BLaER1 treated with 17β-estradiol and CSF1 and Interleukin-3, amounts not matched to agents 10 nM and 100 nM (cell line): ENCODE results near the gene AOC3.
A peak's percentile ranks its signal among the peaks of the same experiment; 100 is the strongest.

ENCODE experiments used
- H3K27ac ChIP-seq, 11 experiments: shearing (Covaris generic); formaldehyde crosslinking; 2 replicates each; pipeline ENCODE4 v1.8.1; 2022
- H3K27me3 ChIP-seq, 11 experiments: shearing (Covaris generic); formaldehyde crosslinking; 2 replicates each; pipeline ENCODE4 v1.8.1; 2022
- H3K36me3 ChIP-seq, 11 experiments: shearing (Covaris generic); formaldehyde crosslinking; 2 replicates each; pipeline ENCODE4 v1.8.1; 2022
- H3K4me1 ChIP-seq, 10 experiments: shearing (Covaris generic); formaldehyde crosslinking; 2 replicates each; pipeline ENCODE4 v1.8.1; 2022
- H3K4me2 ChIP-seq, 11 experiments: shearing (Covaris generic); formaldehyde crosslinking; 2 replicates each; pipeline ENCODE4 v1.8.1; 2022
- H3K4me3 ChIP-seq, 10 experiments: shearing (Covaris generic); formaldehyde crosslinking; 2 replicates each; pipeline ENCODE4 v1.8.1; 2022
- H3K9ac ChIP-seq, 11 experiments: shearing (Covaris generic); formaldehyde crosslinking; 2 replicates each; pipeline ENCODE4 v1.8.1; 2022
- H3K9me3 ChIP-seq, 11 experiments: shearing (Covaris generic); formaldehyde crosslinking; replicated peaks in 1 of 11; 2 replicates each; pipeline ENCODE4 v1.8.1; 2022
- H4K20me1 ChIP-seq, 11 experiments: shearing (Covaris generic); formaldehyde crosslinking; 2 replicates each; pipeline ENCODE4 v1.8.1; 2022
- Cebpa-rat ChIP-seq, 11 experiments: shearing (Covaris generic); IDR thresholded peaks; 2 replicates each; pipeline ENCODE4 v1.8.1; 2022

AOC3 gene

GRCh38 chr17:42819939-42820535 is 31.0 kb upstream of the AOC3 start:
- Histone ChIP-seq H3K4me3 (no peak overlapping the region), H3K9ac (no peak overlapping the region; a peak in 1 of 22 replicates), H3K4me2 (no peak overlapping the region), H3K36me3 (peaks cover 71 to 82% (median 78%) of the 10 kb centered on the region in 11 experiments), H3K27me3 (no peaks in the 10 kb centered on the region), H3K9me3 (no peaks in the 10 kb centered on the region), H3K27ac (no peak overlapping the region), H3K4me1 (peaks cover 18 to 26% (median 21%) of the 10 kb centered on the region in 10 experiments), H4K20me1 (peaks cover 0 to 32% (median 7%) of the 10 kb centered on the region in 11 experiments; a peak in 13 of 22 replicates)
- TF ChIP-seq Cebpa-rat (IDR thresholded peaks at IDR 0.05): no peak

- Histone ChIP-seq H3K27ac (no peak overlapping the region), H3K4me1 (peaks cover 18 to 28% (median 22%) of the 10 kb centered on the region in 10 experiments), H3K36me3 (peaks cover 60 to 70% (median 67%) of the 10 kb centered on the region in 11 experiments), H3K4me2 (no peak overlapping the region), H4K20me1 (peaks cover 0 to 25% (median 7%) of the 10 kb centered on the region in 11 experiments; a peak in 12 of 22 replicates), H3K9ac (peak overlapping the region in 2 of 11 experiments; percentile 14 to 35; a peak in 2 of 22 replicates), H3K9me3 (no peaks in the 10 kb centered on the region), H3K27me3 (no peaks in the 10 kb centered on the region), H3K4me3 (no peak overlapping the region)
- TF ChIP-seq Cebpa-rat (IDR thresholded peaks at IDR 0.05): no peak
These were observed 29.8 kb upstream of the AOC3 start for GRCh38 chr17:42821176-42821575.

- Histone ChIP-seq H3K4me2 (no peak overlapping the region), H3K36me3 (peaks cover 0 to 7% (median 4%) of the 10 kb centered on the region in 11 experiments; a peak in 15 of 22 replicates), H3K27ac (no peak overlapping the region), H4K20me1 (peaks cover 0 to 4% (median 0%) of the 10 kb centered on the region in 11 experiments; a peak in 2 of 22 replicates), H3K27me3 (no peaks in the 10 kb centered on the region), H3K9ac (no peak overlapping the region), H3K4me1 (peaks cover 23 to 27% (median 26%) of the 10 kb centered on the region in 10 experiments), H3K9me3 (no peaks in the 10 kb centered on the region), H3K4me3 (no peak overlapping the region)
- TF ChIP-seq Cebpa-rat (IDR thresholded peaks at IDR 0.05): no peak
These were observed 23.5 kb upstream of the AOC3 start for GRCh38 chr17:42827472-42827871.

DNA sequence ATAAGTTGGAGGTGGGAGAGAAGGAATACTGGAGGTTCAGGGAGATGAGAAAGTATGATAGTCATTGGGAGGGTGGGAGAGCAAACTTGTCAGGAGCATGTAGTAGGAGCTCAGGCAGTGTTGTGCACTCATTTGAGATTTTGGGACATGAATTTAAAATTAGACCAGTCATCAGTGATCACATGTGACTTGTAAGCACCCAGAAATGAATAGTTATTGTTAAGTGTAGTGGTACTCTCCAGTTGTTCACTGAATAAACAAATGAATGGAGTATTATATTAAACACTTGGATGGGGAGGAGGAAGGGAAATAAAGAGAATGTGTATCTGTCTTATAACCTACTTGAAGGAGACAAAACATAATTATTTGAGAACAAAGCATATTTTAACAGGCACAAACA is 20.0 kb upstream of the AOC3 start:
- H4K20me1 ChIP-seq: peaks cover 0 to 23% (median 12%) of the 10 kb centered on the region in 11 experiments; a peak in 12 of 22 replicates
- no peak overlapping the region for H3K27ac ChIP-seq
- H3K9me3 ChIP-seq: no peaks in the 10 kb centered on the region
- H3K27me3 ChIP-seq: no peaks in the 10 kb centered on the region
- H3K4me2 ChIP-seq: no peak overlapping the region
- peaks cover 13 to 18% (median 15%) of the 10 kb centered on the region in 11 experiments for H3K36me3 ChIP-seq
- TF ChIP-seq Cebpa-rat (IDR thresholded peaks at IDR 0.05): no peak
- H3K9ac ChIP-seq: no peak overlapping the region
- H3K4me1 ChIP-seq: peaks cover 28 to 31% (median 29%) of the 10 kb centered on the region in 10 experiments
- H3K4me3 ChIP-seq: no peak overlapping the region

DNA sequence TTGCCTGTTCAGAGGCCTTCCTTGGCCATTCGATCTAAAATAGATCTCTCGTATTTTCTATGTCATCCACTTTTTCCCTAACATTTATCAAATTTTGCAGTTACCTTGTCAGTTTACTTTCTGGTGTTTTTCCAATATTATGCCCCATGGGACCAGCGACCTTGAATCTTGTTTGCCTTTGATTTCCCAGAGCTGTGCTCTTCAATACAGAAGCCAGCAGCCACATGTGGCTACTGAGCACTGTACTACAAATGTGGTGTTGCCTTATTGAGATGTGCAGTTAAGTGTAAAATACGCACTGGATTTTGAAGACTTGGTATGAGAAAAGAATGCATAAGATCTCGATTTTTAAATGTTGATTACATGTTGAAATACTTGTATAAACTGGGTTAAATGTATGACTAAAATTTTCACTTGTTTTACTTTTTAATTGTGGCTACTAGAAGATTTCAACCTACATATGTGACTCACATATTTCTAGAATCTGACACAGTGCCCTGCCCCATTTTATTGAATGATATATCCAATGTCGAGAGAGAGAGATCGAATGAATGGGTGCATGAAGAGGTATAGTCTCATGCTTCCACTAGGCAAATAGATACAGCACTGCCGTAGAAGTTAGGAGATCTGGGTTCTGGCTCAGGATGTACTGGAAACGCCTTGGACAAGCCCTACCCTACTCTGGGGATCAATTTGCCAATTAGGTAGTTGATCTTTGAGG is 18.6 kb upstream of the AOC3 start:
- peak overlapping the region; percentile 79 to 98 (median 92) for H3K4me2 ChIP-seq
- no peaks in the 10 kb centered on the region for H3K27me3 ChIP-seq
- H3K4me1 ChIP-seq: peaks cover 26 to 36% (median 31%) of the 10 kb centered on the region in 10 experiments
- TF ChIP-seq Cebpa-rat (IDR thresholded peaks at IDR 0.05): no peak
- peaks cover 0 to 37% (median 26%) of the 10 kb centered on the region in 11 experiments; a peak in 15 of 22 replicates for H4K20me1 ChIP-seq
- peak overlapping the region; percentile 78 to 99 (median 89) for H3K4me3 ChIP-seq
- no peaks in the 10 kb centered on the region for H3K9me3 ChIP-seq
- H3K27ac ChIP-seq: peak overlapping the region; percentile 84 to 98 (median 95)
- peak overlapping the region; percentile 90 to 99 (median 95) for H3K9ac ChIP-seq
- peaks cover 27 to 32% (median 29%) of the 10 kb centered on the region in 11 experiments for H3K36me3 ChIP-seq

DNA sequence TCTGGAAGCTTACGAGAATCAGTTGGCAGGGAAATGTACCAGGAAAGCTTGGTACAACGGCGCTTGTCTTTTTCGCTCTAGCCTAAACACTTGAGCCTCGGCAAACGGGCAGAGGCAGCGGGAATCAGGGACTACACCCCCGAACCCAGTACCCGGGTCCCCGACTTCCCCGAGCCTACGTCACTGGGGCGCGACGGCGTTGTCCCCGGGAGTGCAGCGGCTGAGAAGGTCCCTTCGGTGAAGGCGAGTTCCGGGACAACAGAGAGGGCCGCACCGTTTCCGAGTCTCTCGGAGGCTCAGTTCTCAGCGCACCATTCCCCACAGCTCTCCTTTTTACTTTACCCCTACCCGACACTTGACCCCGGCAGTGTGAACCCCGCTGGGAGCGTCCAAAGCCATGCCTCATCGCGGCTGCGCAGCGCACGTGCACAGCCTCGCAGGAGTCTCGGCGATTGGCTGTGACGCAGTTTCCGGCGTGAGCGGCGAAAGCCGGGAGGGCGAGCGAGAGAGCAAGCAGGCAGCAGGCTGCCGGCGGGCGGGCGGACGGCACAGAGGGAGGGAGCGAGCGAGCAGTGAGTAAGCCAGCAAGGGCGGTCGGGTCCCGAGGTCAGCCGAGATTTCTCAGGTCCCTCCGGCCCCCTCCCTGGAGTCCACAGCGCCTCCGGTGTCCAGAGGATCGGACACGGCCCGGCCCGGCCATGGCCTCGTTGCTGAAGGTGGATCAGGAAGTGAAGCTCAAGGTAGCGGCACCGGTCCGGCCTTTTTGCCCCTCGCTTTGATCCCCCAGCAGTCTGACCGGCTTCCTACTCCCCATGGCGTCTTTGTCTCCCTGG is 17.8 kb upstream of the AOC3 start, which contains the start of gene PSME3:
Gene PSME3 (plus strand): TSS at position 464 of the 833 bp plus-strand sequence. CDS start 235 bp downstream, at position 699.
- Histone ChIP-seq H3K27ac (peak within 1 kb of the TSS; percentile 84 to 98 (median 95)), H4K20me1 (peaks cover 0 to 45% (median 32%) of the 10 kb centered on the region in 11 experiments; a peak in 15 of 22 replicates), H3K9me3 (no peaks in the 10 kb centered on the region), H3K4me3 (peak within 1 kb of the TSS; percentile 78 to 99 (median 89)), H3K27me3 (no peaks in the 10 kb centered on the region), H3K4me1 (peaks cover 26 to 36% (median 31%) of the 10 kb centered on the region in 10 experiments), H3K4me2 (peak within 1 kb of the TSS; percentile 87 to 99 (median 93)), H3K36me3 (peaks cover 34 to 40% (median 36%) of the 10 kb centered on the region in 11 experiments), H3K9ac (peak within 1 kb of the TSS; percentile 90 to 99 (median 95))
- no peak for TF ChIP-seq Cebpa-rat (IDR thresholded peaks at IDR 0.05)

GRCh38 chr17:42833767-42834422 is 17.1 kb upstream of the AOC3 start:
- H3K9me3 ChIP-seq: no peaks in the 10 kb centered on the region
- H4K20me1 ChIP-seq: peaks cover 0 to 53% (median 40%) of the 10 kb centered on the region in 11 experiments; a peak in 17 of 22 replicates
- no peaks in the 10 kb centered on the region for H3K27me3 ChIP-seq
- peak overlapping the region; percentile 84 to 98 (median 95) for H3K27ac ChIP-seq
- no peak for TF ChIP-seq Cebpa-rat (IDR thresholded peaks at IDR 0.05)
- peaks cover 26 to 36% (median 31%) of the 10 kb centered on the region in 10 experiments for H3K4me1 ChIP-seq
- peak overlapping the region; percentile 90 to 99 (median 95) for H3K9ac ChIP-seq
- peak overlapping the region; percentile 87 to 99 (median 93) for H3K4me2 ChIP-seq
- peaks cover 42 to 47% (median 44%) of the 10 kb centered on the region in 11 experiments for H3K36me3 ChIP-seq
- H3K4me3 ChIP-seq: peak overlapping the region; percentile 78 to 99 (median 89)

DNA sequence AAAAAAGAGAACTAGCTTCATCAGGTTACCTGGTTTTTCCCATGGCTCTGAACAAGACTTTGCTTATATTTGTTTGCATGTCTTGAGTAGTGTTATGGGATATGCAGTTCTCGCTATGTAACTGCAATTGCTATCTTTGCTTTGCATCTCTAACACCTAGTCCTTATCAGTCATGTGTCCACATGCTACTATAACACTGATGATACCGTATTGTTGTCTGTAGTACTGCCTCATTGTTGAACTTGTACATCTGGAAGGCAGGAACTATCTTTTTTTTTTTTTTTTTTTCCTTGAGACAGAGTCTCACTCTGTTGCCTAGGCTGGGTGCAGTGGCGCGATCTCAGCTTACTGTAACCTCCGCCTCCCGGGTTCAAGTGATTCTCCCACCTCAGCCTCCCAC is 15.3 kb upstream of the AOC3 start:
- Histone ChIP-seq H3K4me3 (peak overlapping the region in 3 of 10 experiments; percentile 89 to 96 (median 89); a peak in 1 of 20 replicates), H3K27ac (no peak overlapping the region), H3K4me1 (peaks cover 26 to 36% (median 31%) of the 10 kb centered on the region in 10 experiments), H3K9ac (peak overlapping the region in 5 of 11 experiments; percentile 90 to 97 (median 95); a peak in 8 of 22 replicates), H3K9me3 (no peaks in the 10 kb centered on the region), H3K36me3 (peaks cover 60 to 65% (median 62%) of the 10 kb centered on the region in 11 experiments), H4K20me1 (peaks cover 0 to 71% (median 50%) of the 10 kb centered on the region in 11 experiments; a peak in 17 of 22 replicates), H3K27me3 (no peaks in the 10 kb centered on the region), H3K4me2 (peak overlapping the region; percentile 87 to 99 (median 93); a peak in 16 of 22 replicates)
- TF ChIP-seq Cebpa-rat (IDR thresholded peaks at IDR 0.05): no peak
